Glutamatergic neuron (in vitro differentiated cells): ENCODE results near the gene EPM2A. TPM values are rescaled to one million over a fixed set of nuclear protein-coding genes. Genes with fewer than 3 reads are reported as not detected.

Experiments
- DNase-seq: peaks from one replicate; pipeline ENCODE4 v3.0.0; 2022
- H3K27ac Mint-ChIP-seq: one replicate; pipeline ENCODE4 v1.8.0; 2020; ENCODE audit warnings: mild to moderate bottlenecking, mixed read lengths, inconsistent platforms; ENCODE audit not compliant: unreplicated experiment
- H3K27me3 Mint-ChIP-seq: one replicate; pipeline ENCODE4 v1.8.0; 2020; ENCODE audit warnings: mild to moderate bottlenecking, moderate library complexity, mixed read lengths, inconsistent platforms; ENCODE audit not compliant: unreplicated experiment
- H3K36me3 Mint-ChIP-seq: one replicate; pipeline ENCODE4 v1.8.0; 2020; ENCODE audit warnings: mild to moderate bottlenecking, mixed read lengths, inconsistent platforms; ENCODE audit not compliant: unreplicated experiment
- H3K4me1 Mint-ChIP-seq: one replicate; pipeline ENCODE4 v1.8.0; 2020; ENCODE audit warnings: mild to moderate bottlenecking, low read depth, mixed read lengths, inconsistent platforms; ENCODE audit not compliant: unreplicated experiment
- H3K4me3 Mint-ChIP-seq: one replicate; pipeline ENCODE4 v1.8.0; 2020; ENCODE audit warnings: mild to moderate bottlenecking, mixed read lengths, inconsistent platforms; ENCODE audit not compliant: unreplicated experiment
- H3K9me3 Mint-ChIP-seq: one replicate; pipeline ENCODE4 v1.8.0; 2020; ENCODE audit warnings: mild to moderate bottlenecking, moderate library complexity, mixed read lengths, inconsistent platforms; ENCODE audit not compliant: unreplicated experiment
- CTCF ChIP-seq: fragments of 200-600 bp; sonication (generic); IDR thresholded peaks from one replicate; pipeline ENCODE4 v1.5.0; 2021; ENCODE audit not compliant: partially characterized antibody, unreplicated experiment
- long read RNA-seq: library from polyadenylated mRNA; unstranded; transcript quantifications from one replicate; pipeline ENCODE4 v2.0.0, GENCODE V29; 2020; ENCODE audit not compliant: unreplicated experiment
- total RNA-seq: library from RNA; stranded (reverse); fragmentation: NEBNext Ultra II Directional; extraction: Animal tissue kit (Norgen Biotek cat#: 25700); gene quantifications from one replicate; pipeline ENCODE4 v1.2.1, GENCODE V29; 2021; ENCODE audit not compliant: unreplicated experiment

The EPM2A gene
- total RNA-seq: 15.5 TPM
- long read RNA-seq, partial matches to known transcripts: 0 of 2 reads
- long read RNA-seq, other reads (novel, unspliced or antisense): 1 of 2 reads

- Mint-ChIP-seq H3K36me3 (no peaks in the 10 kb centered on the region), H3K4me3 (peak within 1 kb of the TSS; percentile 96), H3K9me3 (peaks cover 10% of the 10 kb centered on the region), H3K27me3 (peaks cover 10% of the 10 kb centered on the region), H3K27ac (peak within 1 kb of the TSS; percentile 97), H3K4me1 (peaks cover 8% of the 10 kb centered on the region)
- peak; percentile 87 for DNase-seq
- TF ChIP-seq CTCF: no peak
Measured at GRCh38 chr6:145735356-145736165, at the start of gene EPM2A. TSS of gene EPM2A (minus strand) at chr6:145735520. CDS start at chr6:145735498, 22 bp downstream.

GRCh38 chr6:145784683-145785082 lies 49.4 kb upstream of the EPM2A start:
- Mint-ChIP-seq H3K27me3 (no peaks in the 10 kb centered on the region), H3K27ac (no peak overlapping the region), H3K4me1 (no peaks in the 10 kb centered on the region), H3K9me3 (no peaks in the 10 kb centered on the region), H3K36me3 (peaks cover 12% of the 10 kb centered on the region), H3K4me3 (no peak overlapping the region)
- DNase-seq: no peak
- TF ChIP-seq CTCF: no peak

GRCh38 chr6:145783796-145784195 lies 48.5 kb upstream of the EPM2A start:
- TF ChIP-seq CTCF: no peak
- Mint-ChIP-seq H3K27ac (no peak overlapping the region), H3K4me3 (no peak overlapping the region), H3K36me3 (peaks cover 8% of the 10 kb centered on the region), H3K9me3 (no peaks in the 10 kb centered on the region), H3K27me3 (no peaks in the 10 kb centered on the region), H3K4me1 (no peaks in the 10 kb centered on the region)
- no peak for DNase-seq

GRCh38 chr6:145772846-145773245 lies 37.5 kb upstream of the EPM2A start:
- Mint-ChIP-seq H3K27ac (no peak overlapping the region), H3K36me3 (peaks cover 6% of the 10 kb centered on the region), H3K4me3 (no peak overlapping the region), H3K9me3 (peaks cover 4% of the 10 kb centered on the region), H3K27me3 (peaks cover 3% of the 10 kb centered on the region), H3K4me1 (no peaks in the 10 kb centered on the region)
- no peak for TF ChIP-seq CTCF
- no peak for DNase-seq

GRCh38 chr6:145765449-145765848 lies 30.1 kb upstream of the EPM2A start:
- no peaks in the 10 kb centered on the region for H3K4me1 Mint-ChIP-seq

More at GRCh38 chr6:145765449-145765848, 30.1 kb upstream of the EPM2A start:
- no peaks in the 10 kb centered on the region for H3K36me3 Mint-ChIP-seq
- peaks cover 2% of the 10 kb centered on the region for H3K9me3 Mint-ChIP-seq
- no peak for TF ChIP-seq CTCF
- no peak overlapping the region for H3K27ac Mint-ChIP-seq
- no peak overlapping the region for H3K4me3 Mint-ChIP-seq
- DNase-seq: no peak
- H3K27me3 Mint-ChIP-seq: peaks cover 1% of the 10 kb centered on the region
